HL-60 (cell line): ENCODE results near the gene ESRRG.

Experiments
- CTCF ChIP-seq: IDR thresholded peaks from one replicate; pipeline ENCODE4 v1.5.1; 2011; ENCODE audit warnings: low read length, control low read depth, inconsistent platforms; ENCODE audit not compliant: insufficient read depth
- REST ChIP-seq: IDR thresholded peaks from 2 replicates; pipeline ENCODE4 v1.6.1; 2012; ENCODE audit warnings: low read depth; ENCODE audit not compliant: insufficient replicate concordance

GRCh38 chr1:216749232-216749631 is 26.0 kb upstream of the ESRRG start:
- TF ChIP-seq CTCF (no peak), REST (no peak)
